ENCODE measurements around the gene IQCC. TPM values are rescaled to one million over a fixed set of nuclear protein-coding genes. Genes with fewer than 3 reads are reported as not detected.

The IQCC gene
- total and polyA plus RNA-seq, 2 experiments from 2014 or later, result 1.4 to 4.8 TPM

DNA sequence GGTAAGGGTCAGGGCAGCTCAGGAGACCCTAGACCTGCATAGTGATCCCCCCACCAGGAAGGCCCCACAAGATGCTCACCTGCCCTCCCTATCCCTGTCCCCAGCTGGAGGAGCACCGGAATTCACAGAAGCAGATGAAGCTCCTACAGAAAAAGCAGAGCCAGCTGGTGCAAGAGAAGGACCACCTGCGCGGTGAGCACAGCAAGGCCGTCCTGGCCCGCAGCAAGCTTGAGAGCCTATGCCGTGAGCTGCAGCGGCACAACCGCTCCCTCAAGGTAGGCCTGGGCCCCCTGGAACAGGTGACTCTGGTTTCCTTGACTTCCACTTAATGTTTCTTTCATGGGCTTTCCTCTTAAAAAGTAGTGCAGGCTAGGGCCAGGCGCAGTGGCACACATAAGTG lies 17.6 kb upstream of the IQCC start:
- H3K4me1 ChIP-seq (ENCODE audit: low read depth), result no peaks in the 10 kb centered on the region

GRCh38 chr1:32192220-32192948 lies 13.1 kb upstream of the IQCC start:
- Histone ChIP-seq H3K4me1 (ENCODE audit: low read depth) (no peaks in the 10 kb centered on the region), H3K9me3 (ENCODE audit: low read depth) (no peaks in the 10 kb centered on the region), H3K36me3 (peaks cover 80% of the 10 kb centered on the region), H3K27ac (no peak overlapping the region), H3K4me3 (no peak overlapping the region), H3K27me3 (no peaks in the 10 kb centered on the region)
- no peak for DNase-seq (ENCODE audit: low read depth in 1 of 2, low spot score in 1 of 2)
- TF ChIP-seq CTCF (IDR thresholded peaks at IDR 0.05; ENCODE audit: low read depth, low read length), result no peak

More for the DNA sequence above, 17.6 kb upstream of the IQCC start:
- Histone ChIP-seq H3K27ac (no peak overlapping the region), H3K36me3 (peaks cover 60% of the 10 kb centered on the region), H3K4me3 (no peak overlapping the region), H3K27me3 (no peaks in the 10 kb centered on the region), H3K9me3 (ENCODE audit: low read depth) (no peaks in the 10 kb centered on the region)
- no peak for TF ChIP-seq CTCF (IDR thresholded peaks at IDR 0.05; ENCODE audit: low read depth, low read length)
- no peak for DNase-seq (ENCODE audit: low read depth in 1 of 2, low spot score in 1 of 2)

- no peaks in the 10 kb centered on the region for H3K27me3 ChIP-seq
- H3K4me3 ChIP-seq, result no peak overlapping the region
- peaks cover 55% of the 10 kb centered on the region for H3K36me3 ChIP-seq
- DNase-seq (ENCODE audit: low read depth in 1 of 2, low spot score in 1 of 2), result no peak
- peaks cover 12% of the 10 kb centered on the region for H3K4me1 ChIP-seq (ENCODE audit: low read depth)
- H3K9me3 ChIP-seq (ENCODE audit: low read depth), result no peaks in the 10 kb centered on the region
- H3K27ac ChIP-seq, result no peak overlapping the region
- TF ChIP-seq CTCF (IDR thresholded peaks at IDR 0.05; ENCODE audit: low read depth, low read length), result no peak
Measured at GRCh38 chr1:32194984-32195383, 10.5 kb upstream of the IQCC start.

DNA sequence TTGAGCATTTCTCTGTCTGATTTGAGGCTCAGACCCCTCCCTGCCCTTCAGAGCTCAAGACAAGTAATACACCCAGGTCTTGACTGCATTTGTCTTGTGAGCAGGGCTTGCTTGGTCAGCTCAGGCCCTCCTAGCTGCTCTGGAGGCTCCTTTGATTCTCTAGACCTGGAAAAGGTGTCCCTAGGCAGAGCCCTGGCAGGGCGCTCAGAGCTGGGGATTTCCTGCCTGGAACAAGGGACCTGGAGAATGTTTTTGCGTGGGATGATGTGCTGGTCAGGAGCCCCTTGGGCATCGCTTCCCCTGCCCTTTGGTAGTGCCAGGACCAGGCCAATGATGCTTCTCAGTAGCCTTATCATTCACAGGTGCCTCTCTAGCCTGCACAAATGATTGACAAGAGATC lies 9.9 kb upstream of the IQCC start:
- no peaks in the 10 kb centered on the region for H3K9me3 ChIP-seq (ENCODE audit: low read depth)
- peaks cover 12% of the 10 kb centered on the region for H3K4me1 ChIP-seq (ENCODE audit: low read depth)
- H3K27ac ChIP-seq, result no peak overlapping the region
- H3K4me3 ChIP-seq, result no peak overlapping the region
- no peak for DNase-seq (ENCODE audit: low read depth in 1 of 2, low spot score in 1 of 2)
- H3K27me3 ChIP-seq, result no peaks in the 10 kb centered on the region
- peaks cover 50% of the 10 kb centered on the region for H3K36me3 ChIP-seq
- no peak for TF ChIP-seq CTCF (IDR thresholded peaks at IDR 0.05; ENCODE audit: low read depth, low read length)

GRCh38 chr1:32195972-32196823 lies 9.3 kb upstream of the IQCC start:
- peaks cover 48% of the 10 kb centered on the region for H3K36me3 ChIP-seq
- no peak for TF ChIP-seq CTCF (IDR thresholded peaks at IDR 0.05; ENCODE audit: low read depth, low read length)
- no peak for DNase-seq (ENCODE audit: low read depth in 1 of 2, low spot score in 1 of 2)

More at GRCh38 chr1:32195972-32196823, 9.3 kb upstream of the IQCC start:
- Histone ChIP-seq H3K4me3 (no peak overlapping the region), H3K27me3 (no peaks in the 10 kb centered on the region), H3K4me1 (ENCODE audit: low read depth) (peaks cover 12% of the 10 kb centered on the region), H3K9me3 (ENCODE audit: low read depth) (no peaks in the 10 kb centered on the region), H3K27ac (no peak overlapping the region)
